Peyer's patch (tissue), 4 donors: ENCODE results near the gene CEBPZOS. TPM values are rescaled to one million over a fixed set of nuclear protein-coding genes. Genes with fewer than 3 reads are reported as not detected.

ENCODE experiments used
- DNase-seq, 3 donors: peaks; one replicate each; pipeline ENCODE4 v3.0.0-alpha.2; 2017 to 2019
- H3K27ac ChIP-seq, 4 donors: fragments of 200-600 bp; sonication (generic); one replicate each; pipeline ENCODE4 v1.5.1; 2016 to 2019
- H3K27me3 ChIP-seq, 2 donors: fragments of 200-600 bp; sonication (generic); one replicate each; pipeline ENCODE4 v1.5.1; 2019
- H3K36me3 ChIP-seq, 3 donors: fragments of 200-600 bp; sonication (generic); one replicate each; pipeline ENCODE4 v1.5.1; 2016 to 2019
- H3K4me1 ChIP-seq, 4 donors: fragments of 200-600 bp; sonication (generic); one replicate each; pipeline ENCODE4 v1.5.1; 2016 to 2019
- H3K4me3 ChIP-seq, 4 donors: fragments of 200-600 bp; sonication (generic); 1 replicate in 3 of 4; 2 replicates in 1 of 4; pipeline ENCODE4 v1.5.1; 2016 to 2019; ENCODE audit warnings: mild to moderate bottlenecking in 1 of 4
- H3K9me3 ChIP-seq, 4 donors: fragments of 200-600 bp; sonication (generic); one replicate each; pipeline ENCODE4 v1.5.1; 2016 to 2019; ENCODE audit warnings: mild to moderate bottlenecking in 1 of 4
- POLR2A ChIP-seq, 2 donors: fragments of 450-650 bp; IDR thresholded peaks; one replicate each; pipeline ENCODE4 v1.5.1; 2017; ENCODE audit warnings: antibody characterized with exemption in 2 of 2, mild to moderate bottlenecking in 2 of 2, moderate library complexity in 2 of 2
- total RNA-seq, 4 donors: library from RNA; depleted of rRNA; stranded (reverse); fragments of >200 nt; gene quantifications; one replicate each; pipeline ENCODE4 v1.1.0, GENCODE V29; 2016
- TF ChIP-seq, protein P1 (sequence below), 6 experiments: fragments of 450-650 bp in 4 of 6; fragments of 200-600 bp in 2 of 6; sonication (generic) in 1 of 6; IDR thresholded peaks; one replicate each; pipeline ENCODE4 v1.5.1; 2017 to 2019; ENCODE audit warnings: antibody characterized with exemption in 6 of 6, mild to moderate bottlenecking in 3 of 6, moderate library complexity in 1 of 6

The CEBPZOS gene
- total RNA-seq, 4 donors from 2014 or later, result 19.3 to 42.1 (median 32.0) TPM

DNA sequence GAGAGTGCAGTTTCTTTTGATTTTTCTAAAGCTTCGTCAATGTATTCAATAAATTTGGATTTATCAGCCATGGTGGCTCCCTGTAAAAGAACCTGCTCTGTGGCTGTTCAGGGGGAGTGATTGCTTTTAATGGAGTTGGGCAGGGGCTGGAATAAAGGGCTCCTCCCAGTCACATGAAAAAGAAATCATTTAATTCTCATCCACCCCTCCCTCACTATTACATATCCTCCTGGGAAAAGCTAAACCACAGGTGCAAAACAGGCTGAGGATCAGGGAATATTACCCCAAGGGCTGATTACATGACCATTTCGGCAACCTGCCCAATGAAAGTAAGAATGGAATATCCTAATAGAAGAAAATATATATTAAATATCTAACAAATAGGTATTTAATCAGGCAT is 7.7 kb upstream of the CEBPZOS start, which contains the start of gene SULT6B1:
Gene SULT6B1, minus strand, starts transcription at position 101 of the 400 bp plus-strand sequence. Its CDS starts 30 bp downstream, at position 71.
- TF ChIP-seq, protein P1, sequence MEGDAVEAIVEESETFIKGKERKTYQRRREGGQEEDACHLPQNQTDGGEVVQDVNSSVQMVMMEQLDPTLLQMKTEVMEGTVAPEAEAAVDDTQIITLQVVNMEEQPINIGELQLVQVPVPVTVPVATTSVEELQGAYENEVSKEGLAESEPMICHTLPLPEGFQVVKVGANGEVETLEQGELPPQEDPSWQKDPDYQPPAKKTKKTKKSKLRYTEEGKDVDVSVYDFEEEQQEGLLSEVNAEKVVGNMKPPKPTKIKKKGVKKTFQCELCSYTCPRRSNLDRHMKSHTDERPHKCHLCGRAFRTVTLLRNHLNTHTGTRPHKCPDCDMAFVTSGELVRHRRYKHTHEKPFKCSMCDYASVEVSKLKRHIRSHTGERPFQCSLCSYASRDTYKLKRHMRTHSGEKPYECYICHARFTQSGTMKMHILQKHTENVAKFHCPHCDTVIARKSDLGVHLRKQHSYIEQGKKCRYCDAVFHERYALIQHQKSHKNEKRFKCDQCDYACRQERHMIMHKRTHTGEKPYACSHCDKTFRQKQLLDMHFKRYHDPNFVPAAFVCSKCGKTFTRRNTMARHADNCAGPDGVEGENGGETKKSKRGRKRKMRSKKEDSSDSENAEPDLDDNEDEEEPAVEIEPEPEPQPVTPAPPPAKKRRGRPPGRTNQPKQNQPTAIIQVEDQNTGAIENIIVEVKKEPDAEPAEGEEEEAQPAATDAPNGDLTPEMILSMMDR (IDR thresholded peaks at IDR 0.05), result no peak
- no peak for TF ChIP-seq POLR2A (IDR thresholded peaks at IDR 0.05)
- Histone ChIP-seq H3K4me3 (no peak within 1 kb of the TSS), H3K9me3 (no peaks in the 10 kb centered on the region), H3K4me1 (no peaks in the 10 kb centered on the region), H3K36me3 (no peaks in the 10 kb centered on the region), H3K27ac (no peak within 1 kb of the TSS), H3K27me3 (no peaks in the 10 kb centered on the region)
- no peak for DNase-seq

DNA sequence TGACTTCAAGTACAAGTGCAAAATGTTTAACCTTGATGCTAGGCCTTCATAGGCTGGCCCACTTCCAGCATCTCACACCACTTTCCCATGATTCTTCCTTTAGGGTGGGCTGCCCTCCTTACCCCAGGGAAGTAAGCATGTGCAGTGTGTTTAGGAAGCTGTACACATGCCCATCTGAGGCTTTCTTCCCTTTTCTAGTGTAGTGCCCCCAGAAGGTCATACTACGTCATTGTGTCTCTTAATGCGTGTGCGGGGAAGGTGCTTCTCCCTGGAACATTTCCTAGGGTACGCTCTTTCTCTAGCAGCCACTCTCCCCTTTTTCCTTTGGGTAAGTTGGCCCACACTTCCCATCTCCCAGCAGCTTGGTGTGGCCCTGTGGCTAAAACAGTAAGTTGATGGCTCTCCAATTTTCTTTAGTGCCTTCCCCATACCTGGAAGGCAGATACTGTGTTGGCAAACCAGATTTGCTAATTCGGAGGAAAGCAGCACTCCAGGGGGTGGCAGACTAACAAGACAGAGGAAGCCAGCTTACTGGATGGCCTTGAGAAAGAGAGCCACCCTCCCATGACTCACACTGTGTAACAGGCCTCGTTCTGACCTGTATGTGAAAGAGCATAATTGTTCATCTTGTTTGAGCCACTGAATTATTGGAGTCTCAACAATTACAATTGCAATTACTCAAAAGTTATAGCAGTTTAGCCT is 6.7 kb upstream of the CEBPZOS start:
- Histone ChIP-seq H3K27ac (no peak overlapping the region), H3K4me3 (no peak overlapping the region), H3K9me3 (no peaks in the 10 kb centered on the region), H3K36me3 (no peaks in the 10 kb centered on the region), H3K4me1 (no peaks in the 10 kb centered on the region), H3K27me3 (no peaks in the 10 kb centered on the region)
- DNase-seq, result no peak
- TF ChIP-seq, protein P1 (IDR thresholded peaks at IDR 0.05), result no peak
- TF ChIP-seq POLR2A (IDR thresholded peaks at IDR 0.05), result no peak

DNA sequence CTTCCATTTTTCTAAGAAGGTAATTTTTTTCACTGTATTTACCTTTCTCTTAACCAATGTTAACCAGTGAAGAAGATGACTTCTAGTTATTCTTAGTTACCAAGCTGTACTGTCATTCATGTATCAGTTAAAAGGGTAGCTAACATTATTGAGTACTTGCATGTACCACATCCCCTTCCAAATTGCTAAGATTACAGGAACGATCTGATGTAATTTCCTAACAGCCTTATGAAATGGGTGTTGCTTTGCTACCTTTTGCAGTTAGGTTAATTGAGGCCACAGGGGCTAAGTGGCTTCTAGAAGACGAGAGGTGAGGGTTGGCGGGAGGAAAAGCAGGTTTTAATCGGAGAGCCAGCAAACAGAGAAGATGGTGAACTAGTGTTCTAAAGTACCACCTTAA is 6.0 kb upstream of the CEBPZOS start:
- Histone ChIP-seq H3K36me3 (no peaks in the 10 kb centered on the region), H3K4me1 (no peaks in the 10 kb centered on the region), H3K4me3 (no peak overlapping the region), H3K27ac (no peak overlapping the region), H3K27me3 (no peaks in the 10 kb centered on the region), H3K9me3 (no peaks in the 10 kb centered on the region)
- no peak for TF ChIP-seq POLR2A (IDR thresholded peaks at IDR 0.05)
- TF ChIP-seq, protein P1 (IDR thresholded peaks at IDR 0.05), result no peak
- DNase-seq, result no peak

DNA sequence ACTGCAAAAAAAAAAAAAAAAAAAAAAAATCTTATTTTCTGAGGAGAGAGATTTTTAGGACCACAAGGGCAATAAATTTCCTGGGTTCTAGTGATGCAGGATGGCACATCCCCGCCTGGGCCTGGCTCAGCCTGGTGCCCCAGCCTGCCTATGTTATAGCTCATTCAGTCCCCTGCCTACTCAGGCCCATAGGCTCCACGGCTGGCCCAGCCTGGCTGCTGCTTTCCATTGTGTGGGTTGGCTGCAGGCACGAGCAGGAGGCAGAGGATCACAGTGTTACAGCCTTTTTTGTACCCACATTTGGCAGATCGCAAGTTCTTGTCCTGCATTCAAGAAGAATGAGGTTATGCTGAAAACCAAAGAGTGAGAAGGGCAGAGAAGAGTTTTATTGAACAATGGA is 5.0 kb upstream of the CEBPZOS start:
- H3K27me3 ChIP-seq, result no peaks in the 10 kb centered on the region
- H3K4me3 ChIP-seq, result no peak overlapping the region
- no peak overlapping the region for H3K27ac ChIP-seq
- H3K36me3 ChIP-seq, result no peaks in the 10 kb centered on the region
- no peaks in the 10 kb centered on the region for H3K4me1 ChIP-seq
- no peak for TF ChIP-seq POLR2A (IDR thresholded peaks at IDR 0.05)
- TF ChIP-seq, protein P1 (IDR thresholded peaks at IDR 0.05), result no peak
- no peaks in the 10 kb centered on the region for H3K9me3 ChIP-seq
- no peak for DNase-seq

DNA sequence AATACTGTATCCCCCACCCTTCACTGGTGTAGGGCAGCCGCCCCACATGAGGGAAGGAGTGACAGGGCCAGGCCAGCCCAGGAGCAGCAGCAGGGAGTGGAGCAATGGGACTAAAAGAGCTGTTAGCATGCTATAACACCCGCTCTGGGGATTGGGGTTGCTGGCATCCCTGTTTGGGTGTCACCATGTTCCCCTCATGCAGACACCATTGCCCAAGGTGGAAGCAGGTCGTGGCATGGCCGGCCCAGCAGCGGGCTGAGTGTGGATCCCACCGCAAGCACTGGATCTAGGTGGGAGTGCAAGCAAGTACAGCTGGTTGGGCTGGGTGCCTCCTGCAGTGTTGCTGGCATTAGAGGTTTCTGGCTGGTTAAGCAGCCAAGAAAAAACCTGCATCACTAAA is 4.5 kb upstream of the CEBPZOS start:
- no peaks in the 10 kb centered on the region for H3K9me3 ChIP-seq
- H3K4me1 ChIP-seq, result no peaks in the 10 kb centered on the region
- H3K36me3 ChIP-seq, result no peaks in the 10 kb centered on the region
- TF ChIP-seq POLR2A (IDR thresholded peaks at IDR 0.05), result no peak
- TF ChIP-seq, protein P1 (IDR thresholded peaks at IDR 0.05), result no peak
- no peak for DNase-seq
- no peaks in the 10 kb centered on the region for H3K27me3 ChIP-seq
- H3K4me3 ChIP-seq, result no peak overlapping the region
- no peak overlapping the region for H3K27ac ChIP-seq
